Measurements from ENCODE around the gene AMZ1. TPM values are rescaled to one million over a fixed set of nuclear protein-coding genes. Genes with fewer than 3 reads are reported as not detected.
A peak's percentile ranks its signal among the peaks of the same experiment; 100 is the strongest.
"Not testable (repeated sequence)": the region's sequence is repeated elsewhere in the genome, so short reads cannot be mapped to it uniquely, and the experiment has no call there.

Gene AMZ1
- total RNA-seq, 1 donor from 2014 or later = 9.1 TPM

GRCh38 chr7:2722591-2722990, 34.6 kb downstream of the AMZ1 start:
- Mint-ChIP-seq H3K4me1 (ENCODE audit: low read depth) (peaks cover 8% of the 10 kb centered on the region), H3K9me3 (ENCODE audit: low read depth) (no peaks in the 10 kb centered on the region), H3K4me3 (ENCODE audit: unreplicated experiment) (no peak overlapping the region), H3K27ac (ENCODE audit: unreplicated experiment) (no peak overlapping the region), H3K36me3 (ENCODE audit: low read depth) (peaks cover 22% of the 10 kb centered on the region), H3K27me3 (ENCODE audit: low read depth) (no peaks in the 10 kb centered on the region)
- TF ChIP-seq CTCF (IDR thresholded peaks at IDR 0.05) = no peak
- DNase-seq (ENCODE audit: low spot score) = peak; percentile 8

GRCh38 chr7:2723138-2723850, 35.3 kb downstream of the AMZ1 start:
- no peak overlapping the region for H3K27ac Mint-ChIP-seq (ENCODE audit: unreplicated experiment)
- no peaks in the 10 kb centered on the region for H3K27me3 Mint-ChIP-seq (ENCODE audit: low read depth)
- no peak for TF ChIP-seq CTCF (IDR thresholded peaks at IDR 0.05)
- H3K36me3 Mint-ChIP-seq (ENCODE audit: low read depth) = peaks cover 20% of the 10 kb centered on the region
- H3K4me1 Mint-ChIP-seq (ENCODE audit: low read depth) = peaks cover 10% of the 10 kb centered on the region
- H3K4me3 Mint-ChIP-seq (ENCODE audit: unreplicated experiment) = no peak overlapping the region
- no peaks in the 10 kb centered on the region for H3K9me3 Mint-ChIP-seq (ENCODE audit: low read depth)
- DNase-seq (ENCODE audit: low spot score) = peak; percentile 79

GRCh38 chr7:2724036-2724435, 36.0 kb downstream of the AMZ1 start:
- H3K9me3 Mint-ChIP-seq (ENCODE audit: low read depth); H3K27me3 Mint-ChIP-seq (ENCODE audit: low read depth); H3K4me3 Mint-ChIP-seq (ENCODE audit: unreplicated experiment); H3K27ac Mint-ChIP-seq (ENCODE audit: unreplicated experiment): not testable (repeated sequence)
- Mint-ChIP-seq H3K36me3 (ENCODE audit: low read depth) (peaks cover 16% of the 10 kb centered on the region), H3K4me1 (ENCODE audit: low read depth) (peaks cover 17% of the 10 kb centered on the region)
- peak; percentile 65 for DNase-seq (ENCODE audit: low spot score)

- Mint-ChIP-seq H3K27ac (ENCODE audit: unreplicated experiment) (no peak overlapping the region), H3K4me1 (ENCODE audit: low read depth) (peaks cover 20% of the 10 kb centered on the region), H3K36me3 (ENCODE audit: low read depth) (peaks cover 17% of the 10 kb centered on the region), H3K27me3 (ENCODE audit: low read depth) (no peaks in the 10 kb centered on the region), H3K4me3 (ENCODE audit: unreplicated experiment) (no peak overlapping the region), H3K9me3 (ENCODE audit: low read depth) (no peaks in the 10 kb centered on the region)
- peak; percentile 77 for DNase-seq (ENCODE audit: low spot score)
- no peak for TF ChIP-seq CTCF (IDR thresholded peaks at IDR 0.05)
Measured at GRCh38 chr7:2724453-2725177, 36.6 kb downstream of the AMZ1 start.

GRCh38 chr7:2725178-2726105, 37.4 kb downstream of the AMZ1 start:
- H3K4me3 Mint-ChIP-seq (ENCODE audit: unreplicated experiment) = no peak overlapping the region
- H3K27ac Mint-ChIP-seq (ENCODE audit: unreplicated experiment) = peak overlapping the region; percentile 66
- no peaks in the 10 kb centered on the region for H3K9me3 Mint-ChIP-seq (ENCODE audit: low read depth)
- no peak for TF ChIP-seq CTCF (IDR thresholded peaks at IDR 0.05)
- peaks cover 27% of the 10 kb centered on the region for H3K4me1 Mint-ChIP-seq (ENCODE audit: low read depth)
- peaks cover 22% of the 10 kb centered on the region for H3K36me3 Mint-ChIP-seq (ENCODE audit: low read depth)
- H3K27me3 Mint-ChIP-seq (ENCODE audit: low read depth) = no peaks in the 10 kb centered on the region
- peak; percentile 87 for DNase-seq (ENCODE audit: low spot score)
